GM18502 (cell line): ENCODE measurements around the gene ASGR2.
"Not testable (repeated sequence)": the region's sequence is repeated elsewhere in the genome, so short reads cannot be mapped to it uniquely, and the experiment has no call there.

Experiments
- ATAC-seq: cut with Tn5 transposase; IDR thresholded peaks from one replicate; pipeline ENCODE4 v1.9.1; 2021; ENCODE audit warnings: mild to moderate bottlenecking; ENCODE audit not compliant: unreplicated experiment, poor library complexity

The ASGR2 gene

DNA sequence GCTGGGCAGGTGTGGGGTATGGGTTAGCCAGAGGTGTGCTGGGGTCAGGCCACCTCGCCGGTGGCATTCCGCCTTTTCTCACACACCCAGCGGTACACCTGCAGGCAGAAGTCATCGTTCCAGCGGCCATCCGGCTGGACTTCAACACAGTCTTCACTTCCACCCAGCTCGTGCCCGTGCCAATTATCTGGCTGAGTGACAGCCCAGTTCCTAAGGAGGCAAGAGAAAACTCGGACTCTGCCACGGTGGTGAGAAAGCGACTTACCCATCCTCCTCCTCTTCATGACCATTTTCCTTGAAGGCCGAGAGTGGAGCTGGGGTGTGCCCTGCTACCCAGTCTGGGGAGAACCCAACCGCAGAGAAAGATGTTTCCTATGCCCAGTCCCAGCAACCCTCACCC is 13.1 kb downstream of the ASGR2 start:
- no peak for ATAC-seq

DNA sequence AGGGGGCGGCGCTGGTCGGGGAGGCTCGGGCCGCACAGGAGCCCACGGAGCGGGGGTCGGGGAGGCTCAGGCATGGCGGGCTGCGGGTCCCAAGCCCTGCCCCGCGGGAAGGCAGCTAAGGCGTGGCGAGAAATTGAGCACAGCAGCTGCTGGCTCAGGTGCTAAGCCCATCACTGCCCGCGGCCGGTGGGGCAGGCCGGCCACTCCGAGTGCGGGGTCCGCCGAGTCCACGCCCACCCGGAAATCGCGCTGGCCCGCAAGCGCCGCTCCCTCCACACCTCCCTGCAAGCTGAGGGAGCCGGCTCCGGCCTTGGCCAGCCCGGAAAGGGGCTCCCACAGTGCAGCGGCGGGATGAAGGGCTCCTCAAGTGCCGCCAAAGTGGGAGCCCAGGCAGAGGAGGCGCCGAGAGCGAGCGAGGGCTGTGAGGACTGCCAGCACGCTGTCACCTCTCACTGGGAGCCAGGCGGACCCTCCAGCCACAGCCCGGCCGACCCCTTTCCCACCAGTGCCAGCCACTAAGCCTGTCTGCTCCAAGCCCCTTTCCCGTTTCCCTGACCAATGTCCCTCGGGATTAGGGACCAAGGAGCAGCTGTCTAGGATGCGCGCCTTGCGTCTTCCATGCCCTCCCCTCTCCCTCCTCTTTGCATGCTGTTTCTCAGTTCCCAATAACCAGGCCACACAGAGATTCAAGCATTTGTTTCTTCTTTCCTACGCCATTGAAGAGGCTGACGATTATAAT is 13.8 kb downstream of the ASGR2 start:
- not testable (repeated sequence) for ATAC-seq

DNA sequence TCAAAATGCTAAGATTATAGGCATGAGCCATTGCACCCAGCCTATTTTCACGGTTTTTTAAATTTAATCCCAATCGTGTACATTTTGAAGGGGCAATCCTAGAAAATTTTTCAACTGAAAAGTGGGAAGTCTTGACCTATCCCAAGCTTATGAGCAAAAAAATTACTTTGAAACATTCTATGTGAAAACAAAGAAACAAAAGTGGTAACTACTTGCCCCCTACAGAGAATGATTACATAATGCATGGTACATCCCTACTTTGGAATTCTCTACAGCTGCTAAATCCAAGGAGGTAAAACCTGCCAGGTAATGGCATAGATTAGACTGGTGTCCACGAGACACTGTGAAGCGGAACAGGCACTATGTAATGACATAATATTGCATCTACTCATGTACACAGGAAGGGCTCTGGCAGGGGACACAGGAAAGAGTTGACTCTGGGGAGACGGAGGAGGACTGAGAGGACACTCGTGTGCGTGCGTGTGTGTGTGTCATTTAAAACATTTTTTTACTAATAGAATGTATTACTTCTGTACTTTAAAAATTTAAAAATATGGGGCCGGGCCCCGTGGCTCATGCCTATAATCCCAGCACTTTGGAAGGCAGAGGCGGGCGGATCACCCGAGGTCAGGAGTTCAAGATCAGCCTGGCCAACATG is 15.7 kb downstream of the ASGR2 start:
- ATAC-seq, result no peak

DNA sequence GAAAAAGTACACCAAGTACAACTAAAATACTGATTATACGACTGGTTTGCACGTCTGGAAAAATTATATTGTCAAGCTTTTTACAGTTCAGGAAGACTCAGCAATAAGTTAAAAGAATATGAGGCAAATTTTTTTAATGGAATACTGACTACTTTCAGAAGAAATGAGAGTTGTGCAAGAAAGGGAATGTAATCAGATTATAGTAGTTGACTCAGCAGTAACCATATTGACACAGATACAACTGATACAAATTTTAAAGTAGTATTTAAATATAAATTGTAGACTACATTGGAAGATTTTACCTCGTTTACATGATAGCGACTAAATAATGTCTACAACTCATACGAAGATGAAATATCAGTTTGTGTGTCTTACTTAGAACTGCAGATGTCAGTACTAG is 16.7 kb downstream of the ASGR2 start:
- no peak for ATAC-seq

DNA sequence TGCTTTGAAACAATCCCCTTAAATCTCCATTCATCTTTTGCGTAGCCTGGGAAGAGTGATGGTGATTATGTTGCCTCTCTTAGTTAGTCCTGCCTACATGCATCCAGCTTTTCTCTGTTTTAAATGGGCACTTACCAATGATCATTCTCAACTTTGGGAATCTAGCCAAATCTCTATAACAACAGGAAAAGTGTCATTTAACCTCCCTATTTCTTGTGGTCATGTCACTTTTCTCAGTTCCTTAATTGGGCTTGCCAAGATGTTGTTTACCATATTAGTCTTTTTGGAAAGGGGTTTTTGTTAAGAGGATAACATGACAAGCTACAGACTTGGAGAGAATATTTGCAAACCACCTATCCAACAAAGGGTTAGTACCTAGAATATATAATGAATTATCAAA is 19.0 kb downstream of the ASGR2 start:
- no peak for ATAC-seq

DNA sequence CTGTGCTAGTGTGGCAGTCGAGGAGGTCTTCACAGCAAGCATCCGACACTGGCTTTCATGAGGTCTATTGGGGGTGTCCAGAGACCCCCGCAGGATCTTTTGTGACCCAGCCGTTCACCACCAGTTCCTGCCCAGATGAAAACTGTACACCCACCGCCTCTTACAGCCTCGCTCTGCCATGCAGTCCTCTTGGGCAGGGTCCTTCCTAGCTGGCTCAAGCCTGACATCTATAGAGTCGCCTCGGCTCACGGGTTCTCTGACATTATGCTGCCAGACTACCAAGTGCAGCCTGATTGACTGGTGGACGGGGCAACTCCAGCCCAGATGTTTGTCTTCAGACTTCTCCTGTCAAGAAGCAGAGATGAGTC is 20.0 kb downstream of the ASGR2 start:
- ATAC-seq, result no peak

DNA sequence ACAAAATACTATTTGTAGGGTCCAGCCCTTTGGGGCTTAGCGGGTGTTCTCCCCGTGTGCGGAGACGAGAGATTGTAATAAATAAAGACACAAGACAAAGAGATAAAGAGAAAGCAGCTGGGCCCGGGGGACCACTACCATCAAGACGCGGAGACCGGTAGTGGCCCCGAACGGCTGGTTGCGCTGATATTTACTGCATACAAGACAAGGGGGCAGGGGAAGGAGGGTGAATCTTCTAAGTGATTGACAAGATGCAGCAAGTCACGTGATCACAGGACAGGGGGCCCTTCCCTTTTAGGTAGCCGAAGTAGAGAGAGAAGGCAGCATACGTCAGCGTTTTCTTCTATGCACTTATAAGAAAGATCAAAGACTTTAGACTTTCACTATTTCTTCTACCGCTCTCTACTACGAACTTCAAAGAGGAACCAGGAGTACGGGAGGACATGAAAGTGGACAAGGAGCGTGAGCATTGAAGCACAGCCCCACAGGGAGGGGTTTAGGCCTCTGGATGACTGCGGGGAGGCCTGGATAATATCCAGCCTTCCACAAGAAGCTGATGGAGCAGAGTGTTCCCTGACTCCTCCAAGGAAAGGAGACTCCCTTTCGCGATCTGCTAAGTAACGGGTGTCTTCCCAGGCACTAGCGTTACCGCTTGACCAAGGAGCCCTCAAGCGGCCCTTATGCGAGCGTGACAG is 23.2 kb downstream of the ASGR2 start:
- ATAC-seq, result not testable (repeated sequence)

DNA sequence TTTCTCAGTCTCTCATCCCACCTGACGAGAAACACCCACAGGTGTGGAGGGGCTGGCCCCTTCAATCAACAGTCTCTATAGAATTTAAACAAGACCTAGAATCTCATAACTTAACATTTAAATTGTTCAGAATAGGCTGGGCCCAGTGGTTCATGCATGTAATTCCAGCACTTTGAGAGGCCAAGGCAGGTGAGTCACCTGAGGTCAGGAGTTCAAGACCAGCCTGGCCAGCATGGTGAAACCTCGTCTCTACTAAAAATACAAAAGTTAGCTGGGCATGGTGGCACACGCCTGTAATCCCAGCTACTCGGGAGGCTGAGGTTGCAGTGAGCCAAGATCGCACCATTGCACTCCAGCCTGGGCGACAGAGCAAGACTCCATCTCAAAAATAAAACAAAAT is 25.1 kb downstream of the ASGR2 start:
- not testable (repeated sequence) for ATAC-seq

DNA sequence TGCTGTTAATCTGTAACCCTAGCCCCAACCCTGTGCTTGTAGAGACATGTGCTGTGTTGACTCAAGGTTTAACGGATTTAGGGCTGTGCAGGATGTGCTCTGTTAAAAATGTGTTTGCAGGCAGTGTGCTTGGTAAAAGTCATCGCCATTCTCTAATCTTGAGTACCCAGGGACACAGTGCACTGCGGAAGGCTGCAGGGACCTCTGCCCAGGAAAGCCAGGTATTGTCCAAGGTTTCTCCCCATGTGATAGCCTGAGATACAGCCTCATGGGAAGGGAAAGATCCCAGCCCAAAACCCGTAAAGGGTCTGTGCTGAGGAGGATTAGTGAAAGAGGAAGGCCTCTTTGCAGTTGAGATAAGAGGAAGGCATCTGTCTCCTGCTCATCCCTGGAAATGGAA is 26.2 kb downstream of the ASGR2 start:
- ATAC-seq, result not testable (repeated sequence)

DNA sequence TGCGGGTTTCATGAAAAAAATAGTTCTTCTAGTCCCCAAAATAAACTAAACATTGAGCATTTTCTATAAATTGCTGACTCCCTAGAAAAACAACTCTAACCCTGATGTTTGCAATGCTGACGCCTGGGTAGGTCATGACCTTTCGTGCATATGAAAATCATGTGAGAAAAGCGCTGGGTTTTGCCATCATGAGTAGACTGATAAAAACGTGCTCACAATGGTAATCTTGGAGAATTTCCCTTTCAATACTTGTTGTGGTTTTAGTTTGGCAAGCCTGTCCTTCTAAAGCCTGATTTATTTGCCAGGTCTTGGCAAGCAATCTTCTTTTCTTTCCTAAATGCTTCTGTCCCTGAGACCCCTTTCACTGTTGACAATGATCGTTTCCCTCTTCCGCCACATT is 30.5 kb downstream of the ASGR2 start:
- no peak for ATAC-seq

DNA sequence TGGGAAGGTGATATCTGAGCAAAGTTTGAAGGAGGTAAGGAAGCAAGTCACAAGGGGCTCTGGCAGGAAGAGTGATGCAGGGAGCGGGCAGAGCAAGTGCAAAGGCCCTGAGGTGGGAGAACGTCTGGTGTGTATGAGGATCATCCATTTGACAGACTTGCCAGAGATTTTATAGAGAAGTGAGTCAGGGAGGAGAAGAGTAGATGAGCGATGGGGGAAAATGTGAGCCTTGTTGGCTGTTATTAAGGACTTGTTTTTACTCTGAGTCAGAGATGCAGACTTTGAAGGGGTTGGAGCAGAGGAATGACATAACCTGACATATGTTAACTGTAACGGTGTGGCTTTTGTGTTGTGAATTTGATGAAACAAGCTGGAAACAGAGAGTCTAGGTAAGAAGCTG is 31.0 kb downstream of the ASGR2 start:
- no peak for ATAC-seq

DNA sequence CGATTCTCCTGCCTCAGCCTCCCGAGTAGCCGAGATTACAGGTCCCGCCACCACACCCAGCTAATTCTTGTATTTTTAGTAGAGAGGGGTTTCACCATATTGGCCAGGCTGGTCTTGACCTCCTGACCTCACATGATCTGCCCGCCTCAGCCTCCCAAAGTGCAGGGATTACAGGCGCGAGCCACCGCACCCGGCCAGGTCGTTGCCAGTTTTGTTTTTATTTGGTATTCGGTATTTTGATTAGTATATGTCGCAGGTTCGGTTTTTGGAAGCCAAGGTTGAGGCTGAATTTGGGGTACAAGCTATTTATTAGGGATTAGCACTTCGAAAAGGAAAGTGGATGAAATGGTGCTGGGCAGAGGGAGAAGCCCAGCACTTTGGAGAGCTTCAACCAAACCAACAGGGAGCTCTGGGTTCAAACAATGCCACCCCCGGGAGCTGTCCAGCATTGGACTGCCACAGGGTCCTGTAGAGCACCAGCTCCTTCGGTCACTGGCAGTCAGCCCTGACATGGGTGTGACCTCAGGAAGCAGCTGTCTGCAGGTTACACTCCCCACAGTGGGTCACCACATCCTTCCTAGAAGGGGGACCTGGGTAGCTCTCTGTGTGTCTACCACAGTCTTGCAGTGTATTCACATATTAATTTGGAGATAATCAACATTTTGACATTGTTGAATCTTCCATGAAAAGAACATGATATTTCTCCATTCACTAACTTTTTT is 33.1 kb downstream of the ASGR2 start:
- ATAC-seq, result no peak

DNA sequence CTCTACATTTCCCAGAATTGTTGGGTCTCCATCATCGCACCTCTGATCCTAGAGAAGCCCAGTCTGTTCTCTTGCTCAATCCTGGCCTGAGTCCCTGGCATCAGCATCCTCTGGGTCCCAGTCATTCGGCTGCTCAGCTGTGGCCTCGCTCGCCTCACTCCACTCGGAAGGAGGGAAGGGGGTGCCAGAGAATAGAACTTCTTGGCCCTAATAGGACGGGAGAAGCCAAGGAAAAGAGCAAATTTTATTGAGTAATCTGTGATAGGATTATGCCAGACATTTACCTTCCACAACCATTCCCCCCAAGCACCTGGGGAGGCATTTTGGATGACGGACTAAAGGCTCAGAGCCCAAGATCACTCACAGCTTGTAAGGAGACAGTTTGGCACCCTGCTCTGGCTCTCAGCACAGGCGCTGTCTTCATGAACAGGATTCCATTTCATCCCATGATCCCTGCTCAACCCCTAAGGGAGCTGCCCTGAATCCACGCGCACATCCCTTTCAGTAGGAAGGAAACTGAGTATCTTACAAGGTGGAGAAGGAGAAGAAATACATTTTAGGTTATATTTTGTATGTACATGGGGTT is 34.1 kb downstream of the ASGR2 start:
- no peak for ATAC-seq

DNA sequence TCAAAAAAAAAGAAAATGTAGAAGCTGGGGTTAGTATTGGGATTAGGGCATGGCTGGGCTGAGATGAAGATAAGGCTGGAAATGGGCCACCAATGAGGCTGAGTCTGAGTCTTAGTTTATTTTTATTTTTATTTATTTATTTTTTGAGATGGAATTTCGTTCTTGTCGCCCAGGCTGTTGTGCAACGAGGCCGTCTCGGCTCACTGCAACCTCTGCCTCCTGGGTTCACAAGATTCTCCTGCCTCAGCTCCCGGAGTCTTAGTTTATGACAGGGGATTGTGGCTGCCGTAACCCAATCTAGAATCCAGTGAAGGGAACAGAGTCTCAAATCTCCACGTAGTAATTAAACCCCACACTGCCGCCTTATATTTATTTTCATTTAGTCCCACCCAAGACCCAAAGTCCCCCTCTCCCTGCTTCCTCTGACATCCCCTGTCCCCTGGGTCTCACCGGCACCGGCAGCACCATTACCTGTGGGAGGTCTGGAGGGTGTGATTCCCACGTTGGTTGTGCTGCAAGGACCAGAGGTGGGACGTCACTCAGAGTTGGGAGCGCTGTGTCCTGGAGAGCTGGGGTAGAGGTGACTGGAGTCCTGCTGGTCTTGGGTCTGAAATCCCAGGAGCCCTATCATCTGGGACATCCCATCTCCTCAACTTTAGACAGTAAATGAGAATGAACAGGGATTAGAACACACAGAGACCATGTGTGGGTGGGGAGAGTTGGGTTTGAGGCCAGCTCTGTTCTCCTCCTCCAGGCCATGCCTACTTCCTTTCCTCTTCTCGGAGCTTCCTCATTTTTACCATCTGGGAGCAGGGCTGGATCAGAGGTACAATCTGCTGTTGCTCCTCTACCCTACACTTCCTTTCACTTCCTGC is 34.8 kb downstream of the ASGR2 start, which contains the start of gene CLEC10A:
CLEC10A (minus strand) TSS at position 671 of the 875 bp plus-strand sequence. CDS start 1,439 bp downstream, outside the sequence.
- no peak for ATAC-seq

DNA sequence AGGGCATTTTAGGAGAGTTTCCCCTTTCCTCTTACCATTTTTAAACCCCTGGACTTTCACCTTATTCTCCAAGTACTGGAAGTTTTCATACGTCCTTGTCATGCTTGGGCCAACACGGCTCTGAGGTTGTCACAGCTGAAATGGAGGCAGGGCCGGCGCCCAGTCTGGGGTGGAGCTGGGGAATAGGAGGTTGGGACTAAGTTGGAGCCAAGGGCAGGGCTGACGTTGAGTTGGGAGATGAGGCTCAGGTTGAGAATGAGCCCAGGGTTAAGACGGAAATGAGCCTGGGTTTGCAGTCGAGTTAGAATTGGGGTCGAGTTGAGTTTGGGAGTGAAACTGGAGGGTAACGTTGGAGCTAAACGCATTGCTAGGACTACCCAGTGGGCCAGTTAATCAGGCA is 35.9 kb downstream of the ASGR2 start:
- ATAC-seq, result no peak

DNA sequence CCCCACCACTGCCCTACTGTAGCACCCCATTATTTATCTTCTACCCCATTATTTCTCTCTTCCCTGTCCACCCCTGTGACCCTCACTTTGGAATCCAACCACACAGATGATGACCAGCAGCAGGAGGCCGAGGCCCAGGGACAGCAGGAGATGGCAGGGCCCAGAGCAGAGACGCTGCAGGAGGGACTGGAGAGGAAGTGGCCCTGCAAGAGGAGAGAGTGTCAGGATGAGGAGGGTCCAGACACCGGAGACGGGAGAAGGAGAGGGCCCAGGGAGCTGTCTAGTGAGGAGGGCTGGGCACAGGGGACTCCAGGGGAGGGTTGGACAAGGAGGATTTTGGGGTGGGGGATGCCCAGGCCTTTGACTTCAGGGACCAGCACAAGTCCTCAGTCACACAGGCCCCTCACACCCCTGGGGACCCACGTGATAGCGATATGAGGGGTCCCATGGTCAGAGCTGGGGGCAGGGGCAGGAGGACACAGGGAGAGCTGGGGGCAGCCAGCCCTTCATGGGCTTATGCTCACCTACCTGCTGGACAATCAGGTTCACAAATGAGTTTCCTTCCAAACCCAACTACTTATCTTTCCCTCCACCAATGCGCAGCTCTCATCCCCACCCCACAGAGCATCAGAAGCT is 36.6 kb downstream of the ASGR2 start:
- ATAC-seq, result no peak

DNA sequence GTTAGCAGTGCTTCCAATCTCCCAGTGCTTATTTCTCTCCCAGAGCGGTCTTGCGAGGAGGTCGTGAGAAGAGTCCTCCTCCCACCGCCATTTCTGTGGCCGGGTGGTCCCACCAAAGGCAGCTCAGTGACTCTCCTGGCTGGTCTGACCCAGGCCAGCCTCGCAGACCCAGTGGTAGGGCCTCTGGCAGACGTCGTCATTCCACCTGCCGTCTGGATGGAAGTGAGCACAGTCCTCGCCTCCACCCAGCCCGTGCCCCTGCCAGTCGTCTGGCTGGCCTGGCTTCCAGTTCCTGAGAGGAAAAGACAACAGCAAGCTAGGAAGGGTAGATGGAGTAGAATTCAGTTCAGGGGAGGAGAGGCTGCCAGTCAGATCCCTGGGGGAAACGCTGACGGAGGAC is 39.7 kb downstream of the ASGR2 start:
- ATAC-seq, result no peak

DNA sequence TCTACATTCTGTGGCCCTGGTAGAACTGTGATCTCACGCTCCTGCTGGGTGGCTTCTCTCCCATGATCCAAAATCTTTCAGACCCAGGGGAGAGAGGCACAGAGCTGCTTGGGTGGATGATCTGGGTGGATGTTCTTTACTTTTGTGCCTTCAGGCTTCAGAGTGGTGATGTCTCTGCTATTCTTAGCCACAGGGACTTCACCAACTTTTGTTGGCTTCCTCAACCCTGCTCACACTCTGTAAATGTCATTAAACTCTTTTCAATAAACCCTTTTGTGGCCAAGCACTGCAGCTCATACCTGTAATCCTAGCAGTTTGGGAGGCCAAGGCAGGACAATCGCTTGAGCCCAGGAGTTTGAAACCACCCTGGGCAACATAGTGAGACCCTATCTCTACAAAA is 42.2 kb downstream of the ASGR2 start:
- ATAC-seq, result no peak

DNA sequence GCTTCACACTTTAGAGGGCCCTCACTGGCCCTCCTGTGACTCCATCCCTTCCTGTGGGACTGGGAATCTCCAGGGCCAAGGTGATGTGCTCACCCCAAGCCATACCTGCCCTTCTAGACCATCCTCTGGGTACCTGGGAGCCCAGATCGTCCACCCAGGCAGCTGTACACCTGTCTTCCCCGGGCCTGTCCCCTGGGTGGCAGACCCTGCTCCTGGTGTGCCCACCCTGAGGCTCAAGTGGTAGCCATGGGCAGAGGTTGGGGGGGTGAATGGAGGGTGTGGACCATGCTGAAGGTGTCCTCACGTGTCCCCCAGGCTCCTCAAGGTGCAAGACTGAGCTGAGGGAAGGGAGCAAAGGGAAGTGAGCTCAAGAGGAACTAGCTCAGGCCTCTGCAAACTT is 43.9 kb downstream of the ASGR2 start:
- no peak for ATAC-seq
